TTC549 (cell line): ENCODE measurements around the gene PATZ1.

Experiments used
- FAIRE-seq: peaks from 2 replicates; lab custom pipeline; 2012; peaks lifted over from hg19 to GRCh38; lab: Jason Lieb, UNC

The PATZ1 gene

DNA sequence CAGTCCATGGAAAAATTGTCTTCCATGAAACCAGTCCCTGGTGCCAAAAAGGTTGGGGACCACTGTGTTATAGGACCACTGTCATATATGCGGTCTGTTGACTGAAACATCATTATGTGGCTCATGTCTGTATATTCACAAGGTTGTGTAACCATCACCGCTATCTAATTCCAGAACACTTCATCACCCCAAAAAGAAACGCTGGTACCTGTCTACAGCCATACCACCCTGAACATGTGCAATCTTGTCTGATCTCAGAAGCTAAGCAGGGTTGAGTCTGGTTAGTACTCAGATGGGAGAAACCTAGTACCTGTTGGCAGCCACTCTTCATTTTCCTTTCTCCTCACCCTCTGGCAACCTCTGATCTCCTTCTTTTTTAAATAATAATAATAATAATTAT, 41.0 kb downstream of the PATZ1 start:
- FAIRE-seq = no peak

GRCh38 chr22:31302537-31302936, 43.6 kb downstream of the PATZ1 start:
- FAIRE-seq = no peak

GRCh38 chr22:31302006-31302405, 44.1 kb downstream of the PATZ1 start:
- no peak for FAIRE-seq

DNA sequence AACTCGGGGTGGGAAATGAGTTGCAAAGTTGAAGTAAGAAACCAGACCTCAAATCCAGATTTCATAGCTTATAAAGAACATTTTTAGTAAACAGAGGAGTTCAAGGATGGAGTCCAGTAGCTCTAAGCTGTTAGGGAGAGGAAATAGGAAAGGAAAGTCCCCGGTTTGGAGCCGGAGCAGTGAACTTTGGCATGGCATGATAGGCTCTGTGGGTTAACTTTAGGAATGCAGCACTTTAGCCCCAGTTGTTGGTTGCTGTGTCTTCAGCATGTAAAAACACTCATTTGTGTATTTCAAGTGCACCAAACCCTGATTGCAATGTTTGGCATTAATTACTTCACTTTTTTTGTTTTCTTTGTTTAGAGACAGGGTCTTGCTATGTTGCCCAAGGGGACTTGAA, 45.2 kb downstream of the PATZ1 start:
- FAIRE-seq = no peak

- FAIRE-seq = no peak
Observed at GRCh38 chr22:31295831-31296657, 50.1 kb downstream of the PATZ1 start.

GRCh38 chr22:31295360-31295759, 50.8 kb downstream of the PATZ1 start:
- no peak for FAIRE-seq

DNA sequence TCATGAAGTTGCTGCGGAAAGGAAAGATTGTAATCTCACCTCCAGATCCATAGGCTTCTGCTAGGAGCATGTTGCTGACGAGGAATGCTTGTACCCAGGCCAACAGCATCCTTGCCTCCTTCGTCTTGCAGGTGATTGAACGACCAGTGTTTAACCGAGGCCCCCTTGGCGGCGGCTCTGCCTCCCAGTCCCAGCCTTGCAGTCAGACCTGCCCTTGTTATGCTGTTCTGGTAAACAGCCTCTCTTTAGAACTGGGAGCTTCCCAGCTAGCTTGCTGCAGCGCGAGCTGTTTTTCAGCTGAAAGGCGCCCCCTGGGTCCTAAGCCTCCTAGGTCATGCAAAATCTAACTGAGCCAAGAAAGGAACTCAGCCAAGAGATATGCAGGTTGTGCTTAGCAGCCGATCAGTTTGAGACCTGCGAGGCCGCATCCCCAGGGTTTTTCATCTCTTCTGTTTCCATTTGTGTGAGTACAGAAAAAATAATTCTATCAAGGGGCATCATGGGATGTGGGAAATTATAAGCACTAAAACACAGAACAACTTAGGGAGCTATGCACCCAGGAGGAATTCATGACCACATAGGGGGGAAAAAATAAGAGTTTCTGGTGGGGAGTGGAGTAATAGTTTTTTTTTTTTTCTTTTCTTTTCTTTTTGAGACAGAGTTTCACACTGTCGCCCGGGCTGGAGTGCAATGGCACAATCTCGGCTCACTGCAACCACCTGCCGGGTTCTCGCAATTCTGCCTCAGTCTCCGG, 53.7 kb downstream of the PATZ1 start, which contains the start of gene PIK3IP1:
Gene PIK3IP1, minus strand, starts transcription at position 253 of the 754 bp plus-strand sequence. Its CDS starts 144 bp downstream, at position 109.
- no peak for FAIRE-seq

- no peak for FAIRE-seq
Observed at GRCh38 chr22:31291481-31292235, 54.5 kb downstream of the PATZ1 start.

GRCh38 chr22:31290494-31291471, 55.4 kb downstream of the PATZ1 start:
- FAIRE-seq = no peak

- no peak for FAIRE-seq
Observed at GRCh38 chr22:31289344-31289743, 56.8 kb downstream of the PATZ1 start.

GRCh38 chr22:31288496-31289240, 57.5 kb downstream of the PATZ1 start:
- no peak for FAIRE-seq

DNA sequence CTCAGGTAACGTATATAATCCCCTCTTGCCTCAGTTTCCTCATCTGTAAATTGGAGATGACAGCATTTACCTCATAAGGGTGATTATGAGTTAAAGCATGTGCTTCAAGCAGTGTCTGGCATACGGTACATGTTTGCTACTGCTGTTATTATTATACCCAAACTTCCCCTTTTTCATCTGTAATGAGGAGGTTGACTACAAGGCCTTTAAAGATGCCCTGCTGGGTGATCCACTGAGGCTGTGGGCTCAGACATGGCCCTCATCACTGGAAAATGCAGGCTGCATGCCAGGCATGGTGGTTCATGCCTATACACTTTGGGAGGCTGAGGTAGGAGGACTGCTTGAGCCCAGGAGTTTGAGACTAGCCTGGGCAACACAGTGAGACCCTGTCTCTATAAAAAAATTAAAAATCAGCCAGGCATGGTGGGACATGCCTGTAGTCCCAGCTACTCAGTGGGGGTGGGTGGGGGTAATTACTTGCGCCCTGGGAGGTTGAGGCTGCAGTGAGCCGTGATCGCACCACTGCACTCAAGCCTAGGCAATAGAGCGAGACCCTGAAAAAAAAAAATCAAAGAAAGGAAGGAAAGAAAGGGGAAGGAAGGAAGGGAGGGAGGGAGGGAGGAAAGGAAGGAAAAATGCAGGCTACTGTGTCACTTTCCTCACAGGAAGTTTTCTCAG, 58.2 kb downstream of the PATZ1 start:
- FAIRE-seq = no peak

DNA sequence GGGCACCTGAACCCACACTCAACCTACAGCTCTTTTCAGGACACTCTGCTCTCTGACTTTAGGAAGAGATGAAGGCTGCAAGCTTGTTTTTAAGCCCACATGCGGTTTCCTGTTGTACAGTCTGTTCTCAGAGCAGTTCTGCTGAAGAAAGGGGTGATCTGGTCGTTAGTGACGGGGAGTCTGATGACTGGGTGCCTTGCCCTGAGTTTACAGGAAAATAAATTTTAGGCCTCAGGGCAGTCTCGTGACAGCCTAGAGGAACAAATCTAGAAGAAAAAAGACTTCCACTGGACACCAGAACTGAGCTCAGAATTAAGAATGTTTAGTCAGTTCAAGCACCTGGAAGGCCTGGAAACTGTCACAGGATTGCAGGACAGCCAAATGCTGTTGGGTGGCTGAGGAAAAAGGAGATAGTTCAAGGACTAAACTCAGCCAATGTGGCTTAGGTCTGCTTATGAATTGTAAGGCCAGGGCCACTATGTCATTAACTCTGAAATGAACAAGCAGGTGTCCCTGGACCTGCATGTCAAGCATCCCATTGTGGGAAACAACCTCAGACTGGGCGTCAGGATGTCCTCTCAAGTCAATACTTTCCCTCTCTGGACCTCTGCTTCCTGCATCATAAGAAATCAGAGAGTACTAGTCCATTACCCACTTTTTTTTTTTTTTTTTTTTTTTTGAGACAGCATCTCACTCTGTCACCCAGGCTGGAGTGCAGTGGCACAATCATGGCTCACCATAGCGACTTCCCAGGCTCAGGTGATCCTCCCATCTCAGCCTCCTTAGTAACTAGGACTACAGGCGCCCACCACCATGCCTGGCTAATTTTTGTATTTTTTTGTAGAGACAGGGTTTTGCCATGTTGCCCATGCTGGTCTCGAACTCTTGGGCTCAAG, 59.5 kb downstream of the PATZ1 start:
- no peak for FAIRE-seq

GRCh38 chr22:31284281-31285155, 61.6 kb downstream of the PATZ1 start:
- FAIRE-seq = no peak

DNA sequence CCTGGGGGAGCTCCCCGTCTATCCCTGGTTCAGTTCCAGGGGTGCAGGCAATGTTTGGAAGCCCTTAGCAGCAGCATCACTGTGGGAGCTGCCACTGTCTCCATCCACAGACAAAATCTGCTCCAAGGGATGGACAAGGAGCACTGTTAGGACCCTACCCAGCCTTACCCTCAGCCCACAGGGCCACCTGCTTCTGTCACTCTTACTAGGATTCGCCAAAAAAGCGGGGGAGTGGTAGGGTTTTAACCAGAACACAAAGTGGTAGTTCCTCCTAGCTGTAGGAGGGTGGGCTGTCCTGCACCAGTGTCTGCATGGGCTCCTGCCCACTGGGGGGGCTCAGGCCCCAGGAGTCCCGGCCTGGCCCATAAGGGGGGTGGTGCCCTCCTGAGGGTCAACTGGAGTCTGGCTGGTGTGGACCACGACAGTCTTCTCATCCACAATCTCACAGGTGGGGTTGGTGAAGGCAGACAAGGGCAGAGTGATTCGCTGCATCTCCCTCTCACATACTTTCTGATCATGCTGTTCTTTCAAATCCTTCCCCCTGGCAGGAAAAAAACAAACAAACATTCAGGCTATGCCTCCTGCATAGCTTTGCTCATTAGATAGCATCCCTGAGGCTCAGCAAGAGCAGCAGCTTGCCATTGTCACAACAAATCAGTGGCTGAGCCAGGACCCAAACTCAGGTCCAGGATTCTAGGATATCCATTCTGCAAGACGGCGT, 63.2 kb downstream of the PATZ1 start:
- FAIRE-seq = no peak

- no peak for FAIRE-seq
Observed at GRCh38 chr22:31281733-31282132, 64.4 kb downstream of the PATZ1 start.

- no peak for FAIRE-seq
Observed at GRCh38 chr22:31279821-31280505, 66.2 kb downstream of the PATZ1 start.
